ENCODE measurements around the gene C10orf95. TPM values are rescaled to one million over a fixed set of nuclear protein-coding genes. Genes with fewer than 3 reads are reported as not detected.

C10orf95 gene
- total and polyA plus RNA-seq, 2 of the 13 experiments (the other 11 are each of a cell fraction or from before 2014, with no cell fraction given): 0.05 to 0.07 TPM

GRCh38 chr10:102420714-102421506, 30.4 kb downstream of the C10orf95 start, which contains the start of gene FBXL15 (continued):
- no peak for TF ChIP-seq RORA (CRISPR knock-in tag; IDR thresholded peaks at IDR 0.05)
- no peak for TF ChIP-seq JDP2 (CRISPR knock-in tag; IDR thresholded peaks at IDR 0.05; ENCODE audit: borderline replicate concordance)
- TF ChIP-seq ZNF383 (CRISPR knock-in tag; IDR thresholded peaks at IDR 0.05; ENCODE audit: borderline replicate concordance): no peak
- TF ChIP-seq ZNF446 (CRISPR knock-in tag; IDR thresholded peaks at IDR 0.05): no peak
- no peak for TF ChIP-seq ZNF660 (CRISPR knock-in tag; IDR thresholded peaks at IDR 0.05; ENCODE audit: borderline replicate concordance, low read depth)
- TF ChIP-seq ELF4 (CRISPR knock-in tag; IDR thresholded peaks at IDR 0.05; ENCODE audit: borderline replicate concordance): no peak
- no peak for TF ChIP-seq BCL3 (CRISPR knock-in tag; IDR thresholded peaks at IDR 0.05)
- TF ChIP-seq FOSL2 (CRISPR knock-in tag; IDR thresholded peaks at IDR 0.05): peak; percentile 49; the same call in 1 of the 2 replicates
- no peak for TF ChIP-seq NFRKB (IDR thresholded peaks at IDR 0.05)
- TF ChIP-seq ZNF138 (CRISPR knock-in tag; IDR thresholded peaks at IDR 0.05; ENCODE audit: low read depth): no peak
- TF ChIP-seq ZBTB40 (IDR thresholded peaks at IDR 0.05): peak; percentile 60
- peak; percentile 38; the same call in 1 of the 2 replicates for TF ChIP-seq ZBTB40 (CRISPR knock-in tag; IDR thresholded peaks at IDR 0.05)
- TF ChIP-seq KLF16 (CRISPR knock-in tag; IDR thresholded peaks at IDR 0.05): peak in 1 of 2 experiments; percentile 80; a peak in 1 of 4 replicates
